ENCODE results near the gene ITGB1. TPM values are rescaled to one million over a fixed set of nuclear protein-coding genes. Genes with fewer than 3 reads are reported as not detected.
"Not testable (repeated sequence)": the region's sequence is repeated elsewhere in the genome, so short reads cannot be mapped to it uniquely, and the experiment has no call there.

ITGB1 gene
- total RNA-seq, 1 experiment from 2014 or later, result 269 TPM

GRCh38 chr10:32985341-32985764 is 27.3 kb upstream of the ITGB1 start:
- Histone ChIP-seq H3K27me3 (ENCODE audit: control insufficient read depth, insufficient read depth, low read length) (no peaks in the 10 kb centered on the region), H3K4me3 (ENCODE audit: insufficient read depth, low read depth, low read length) (no peak overlapping the region), H3K36me3 (replicated peaks; ENCODE audit: control insufficient read depth, insufficient read depth, low read length) (no peaks in the 10 kb centered on the region)
- no peak for DNase-seq

DNA sequence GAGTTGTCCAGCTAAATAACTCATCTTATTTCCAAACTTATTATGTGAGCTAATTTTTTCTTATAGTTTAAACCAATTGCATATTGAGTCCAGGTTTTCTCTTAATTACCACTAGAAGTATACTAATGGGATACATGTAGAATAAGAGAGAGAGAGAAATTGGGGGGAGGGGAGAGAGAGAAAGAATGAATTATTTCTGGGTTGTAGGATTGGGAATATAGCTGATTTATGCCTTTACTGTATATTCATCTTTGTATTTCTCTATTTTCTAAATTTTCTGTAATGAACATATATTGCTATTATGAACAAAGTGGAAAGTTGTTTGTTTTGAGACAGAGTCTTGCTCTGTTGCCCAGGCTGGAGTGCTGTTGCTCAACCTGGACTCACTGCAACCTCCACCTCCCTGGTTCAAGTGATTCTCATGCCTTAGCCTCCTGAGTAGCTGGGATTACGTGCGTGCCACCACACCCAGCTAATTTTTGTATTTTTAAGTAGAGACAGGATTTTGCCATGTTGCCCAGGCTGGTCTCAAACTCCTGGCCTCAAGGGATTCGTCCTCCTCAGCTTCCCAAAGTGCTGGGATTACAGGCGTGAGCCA is 26.1 kb upstream of the ITGB1 start:
- no peak for DNase-seq
- H3K36me3 ChIP-seq (replicated peaks; ENCODE audit: control insufficient read depth, insufficient read depth, low read length), result no peaks in the 10 kb centered on the region
- H3K27me3 ChIP-seq (ENCODE audit: control insufficient read depth, insufficient read depth, low read length), result no peaks in the 10 kb centered on the region
- H3K4me3 ChIP-seq (ENCODE audit: insufficient read depth, low read depth, low read length), result no peak overlapping the region

- DNase-seq, result no peak
- Histone ChIP-seq H3K36me3 (replicated peaks; ENCODE audit: control insufficient read depth, insufficient read depth, low read length) (no peaks in the 10 kb centered on the region), H3K27me3 (ENCODE audit: control insufficient read depth, insufficient read depth, low read length) (no peaks in the 10 kb centered on the region), H3K4me3 (ENCODE audit: insufficient read depth, low read depth, low read length) (no peak overlapping the region)
These were observed 25.2 kb upstream of the ITGB1 start for GRCh38 chr10:32982911-32983909.

DNA sequence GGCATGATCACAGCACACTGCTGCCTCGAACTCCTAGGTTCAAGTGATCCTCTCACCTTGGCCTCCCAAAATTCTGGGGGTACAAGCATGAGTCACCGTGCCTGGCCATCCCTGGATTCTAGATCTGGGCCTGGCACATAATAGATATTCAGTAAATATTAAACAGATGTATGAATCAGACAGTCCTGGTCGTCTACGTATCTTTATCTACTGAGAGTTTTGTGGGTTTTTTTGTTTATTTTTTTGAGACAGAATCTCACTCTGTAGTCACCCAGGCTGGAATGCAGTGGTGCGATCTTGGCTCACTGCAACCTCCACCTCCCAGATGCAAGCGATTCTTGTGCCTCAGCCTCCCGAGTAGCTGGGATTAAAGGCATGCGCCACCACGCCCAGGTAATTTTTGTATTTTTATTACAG is 24.3 kb upstream of the ITGB1 start:
- no peak for DNase-seq
- Histone ChIP-seq H3K36me3 (replicated peaks; ENCODE audit: control insufficient read depth, insufficient read depth, low read length) (no peaks in the 10 kb centered on the region), H3K27me3 (ENCODE audit: control insufficient read depth, insufficient read depth, low read length) (no peaks in the 10 kb centered on the region), H3K4me3 (ENCODE audit: insufficient read depth, low read depth, low read length) (no peak overlapping the region)

GRCh38 chr10:32981760-32982159 is 23.7 kb upstream of the ITGB1 start:
- no peak for DNase-seq
- Histone ChIP-seq H3K4me3 (ENCODE audit: insufficient read depth, low read depth, low read length) (no peak overlapping the region), H3K27me3 (ENCODE audit: control insufficient read depth, insufficient read depth, low read length) (no peaks in the 10 kb centered on the region), H3K36me3 (replicated peaks; ENCODE audit: control insufficient read depth, insufficient read depth, low read length) (no peaks in the 10 kb centered on the region)

GRCh38 chr10:32980558-32981468 is 22.8 kb upstream of the ITGB1 start:
- no peaks in the 10 kb centered on the region for H3K36me3 ChIP-seq (replicated peaks; ENCODE audit: control insufficient read depth, insufficient read depth, low read length)
- H3K4me3 ChIP-seq (ENCODE audit: insufficient read depth, low read depth, low read length), result peak overlapping the region; percentile 47
- DNase-seq, result peak; percentile 59
- no peaks in the 10 kb centered on the region for H3K27me3 ChIP-seq (ENCODE audit: control insufficient read depth, insufficient read depth, low read length)

DNA sequence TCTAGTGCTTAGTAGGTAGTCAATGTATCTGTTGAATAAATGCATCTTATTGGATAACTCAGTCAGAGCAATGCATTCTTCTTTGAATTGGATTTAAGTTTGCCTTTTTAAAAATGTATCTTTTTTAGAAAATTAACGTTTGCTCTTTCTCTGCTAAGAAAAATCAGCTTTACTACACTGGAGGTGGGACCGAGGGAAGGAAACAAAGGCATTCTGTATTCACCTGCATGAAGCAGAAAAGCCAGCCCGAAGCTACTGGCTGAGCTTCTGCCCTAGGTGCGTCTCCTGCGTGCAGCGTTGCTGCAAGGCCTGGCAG is 22.2 kb upstream of the ITGB1 start:
- no peaks in the 10 kb centered on the region for H3K27me3 ChIP-seq (ENCODE audit: control insufficient read depth, insufficient read depth, low read length)
- no peaks in the 10 kb centered on the region for H3K36me3 ChIP-seq (replicated peaks; ENCODE audit: control insufficient read depth, insufficient read depth, low read length)
- no peak for DNase-seq
- peak overlapping the region; percentile 47 for H3K4me3 ChIP-seq (ENCODE audit: insufficient read depth, low read depth, low read length)

DNA sequence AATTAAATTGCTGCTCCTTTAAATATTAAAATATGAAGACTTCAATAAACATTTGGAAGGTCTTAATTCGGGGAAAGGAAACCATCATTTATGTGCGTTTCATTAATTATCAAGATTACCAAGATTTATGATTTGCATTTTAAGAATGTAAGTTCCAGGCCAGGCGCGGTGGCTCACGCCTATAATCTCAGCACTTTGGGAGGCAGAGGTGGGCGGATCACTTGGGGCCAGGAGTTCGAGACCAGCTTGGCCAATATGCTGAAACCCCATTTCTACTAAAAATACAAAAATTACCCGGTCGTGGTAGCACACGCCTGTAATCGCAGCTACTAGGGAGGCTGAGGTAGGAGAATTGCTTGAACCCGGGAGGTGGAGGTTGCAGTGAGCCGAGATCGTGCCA is 21.7 kb upstream of the ITGB1 start:
- H3K4me3 ChIP-seq (ENCODE audit: insufficient read depth, low read depth, low read length); H3K36me3 ChIP-seq (replicated peaks; ENCODE audit: control insufficient read depth, insufficient read depth, low read length); H3K27me3 ChIP-seq (ENCODE audit: control insufficient read depth, insufficient read depth, low read length); DNase-seq: not testable (repeated sequence)

GRCh38 chr10:32979041-32979440 is 21.0 kb upstream of the ITGB1 start:
- H3K36me3 ChIP-seq (replicated peaks; ENCODE audit: control insufficient read depth, insufficient read depth, low read length), result no peaks in the 10 kb centered on the region
- DNase-seq, result no peak

DNA sequence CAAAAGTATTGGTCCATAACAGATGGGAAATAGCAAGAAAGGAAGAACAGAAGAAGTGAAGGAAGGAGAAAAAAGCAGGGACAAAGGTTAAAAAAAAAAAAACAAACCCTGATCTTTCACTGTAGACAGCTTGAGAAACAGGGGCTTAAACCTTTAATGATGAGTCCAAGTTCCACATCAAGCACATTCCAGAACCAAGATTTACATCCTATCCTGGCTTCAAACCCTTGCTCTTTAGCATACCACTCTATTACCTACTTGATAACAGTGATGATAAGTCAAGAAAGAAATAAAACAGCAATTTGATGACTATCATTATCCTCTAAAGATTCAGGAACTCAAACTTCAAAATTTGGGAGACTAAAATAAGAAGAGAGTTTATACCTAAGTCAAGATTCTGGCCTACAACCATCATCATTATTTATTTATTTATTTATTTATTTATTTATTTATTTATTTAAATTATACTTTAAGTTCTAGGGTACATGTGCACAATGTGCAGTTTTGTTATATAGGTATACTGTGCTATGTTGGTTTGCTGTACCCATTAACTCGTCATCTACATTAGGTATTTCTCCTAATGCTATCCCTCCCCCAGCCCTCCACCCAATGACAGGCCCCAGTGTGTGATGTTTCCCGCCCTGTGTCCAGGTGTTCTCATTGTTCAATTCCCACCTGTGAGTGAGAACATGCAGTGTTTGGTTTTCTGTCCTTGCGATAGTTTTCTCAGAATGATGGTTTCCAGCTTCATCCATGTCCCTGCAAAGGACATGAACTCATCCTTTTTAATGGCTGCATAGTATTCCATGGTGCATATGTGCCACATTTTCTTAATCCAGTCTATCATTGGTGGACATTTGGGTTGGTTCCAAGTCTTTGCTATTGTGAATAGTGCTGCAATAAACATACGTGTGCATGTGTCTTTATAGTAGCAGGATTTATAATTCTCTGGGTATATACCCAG is 20.1 kb upstream of the ITGB1 start:
- H3K36me3 ChIP-seq (replicated peaks; ENCODE audit: control insufficient read depth, insufficient read depth, low read length); H3K4me3 ChIP-seq (ENCODE audit: insufficient read depth, low read depth, low read length); DNase-seq; H3K27me3 ChIP-seq (ENCODE audit: control insufficient read depth, insufficient read depth, low read length): not testable (repeated sequence)

More at GRCh38 chr10:32979041-32979440, 21.0 kb upstream of the ITGB1 start:
- Histone ChIP-seq H3K27me3 (ENCODE audit: control insufficient read depth, insufficient read depth, low read length) (no peaks in the 10 kb centered on the region), H3K4me3 (ENCODE audit: insufficient read depth, low read depth, low read length) (no peak overlapping the region)

DNA sequence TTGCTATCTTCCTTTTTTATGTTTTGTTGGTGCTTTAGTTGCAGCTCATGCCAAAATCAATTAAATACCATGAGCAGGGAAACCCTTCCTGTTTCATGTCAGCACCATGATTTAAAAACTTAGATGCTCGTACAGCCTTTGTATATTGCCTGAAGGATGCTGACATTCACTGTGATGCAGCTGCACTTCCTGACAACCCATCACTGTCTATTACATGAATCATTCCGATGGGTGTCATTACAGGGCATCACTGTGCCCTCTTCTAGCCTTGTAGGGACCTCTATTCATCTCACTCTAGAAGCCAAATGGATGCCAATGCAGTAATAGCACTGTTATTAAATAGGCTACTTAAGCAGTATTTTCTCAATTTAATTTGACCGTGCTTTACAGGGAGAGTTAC is 18.3 kb upstream of the ITGB1 start:
- no peaks in the 10 kb centered on the region for H3K27me3 ChIP-seq (ENCODE audit: control insufficient read depth, insufficient read depth, low read length)

GRCh38 chr10:32972929-32973328 is 14.9 kb upstream of the ITGB1 start:
- DNase-seq, result no peak
- H3K4me3 ChIP-seq (ENCODE audit: insufficient read depth, low read depth, low read length), result no peak overlapping the region
- H3K27me3 ChIP-seq (ENCODE audit: control insufficient read depth, insufficient read depth, low read length), result no peaks in the 10 kb centered on the region
- H3K36me3 ChIP-seq (replicated peaks; ENCODE audit: control insufficient read depth, insufficient read depth, low read length), result no peaks in the 10 kb centered on the region

More for the DNA sequence above, 18.3 kb upstream of the ITGB1 start:
- Histone ChIP-seq H3K4me3 (ENCODE audit: insufficient read depth, low read depth, low read length) (no peak overlapping the region), H3K36me3 (replicated peaks; ENCODE audit: control insufficient read depth, insufficient read depth, low read length) (no peaks in the 10 kb centered on the region)
- no peak for DNase-seq

DNA sequence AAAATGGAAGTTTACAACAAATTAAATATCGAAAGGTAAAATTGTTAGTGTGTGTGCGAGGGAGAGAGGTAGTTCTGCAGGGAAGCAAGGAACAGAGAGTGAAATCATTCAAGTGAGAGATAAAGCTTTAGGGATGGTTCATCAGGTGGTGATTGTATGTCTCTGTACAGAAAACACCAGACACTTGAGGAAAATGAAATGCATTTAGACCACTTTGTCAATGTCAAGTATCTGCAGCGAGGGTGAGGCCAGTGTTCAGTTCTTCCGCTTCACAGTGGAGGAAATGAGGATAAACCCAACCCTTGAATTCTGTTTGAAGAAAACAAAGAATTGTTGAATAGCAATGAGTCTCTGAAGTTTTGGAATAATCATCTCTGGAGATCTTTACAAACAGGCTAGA is 14.4 kb upstream of the ITGB1 start:
- Histone ChIP-seq H3K27me3 (ENCODE audit: control insufficient read depth, insufficient read depth, low read length) (no peaks in the 10 kb centered on the region), H3K4me3 (ENCODE audit: insufficient read depth, low read depth, low read length) (no peak overlapping the region), H3K36me3 (replicated peaks; ENCODE audit: control insufficient read depth, insufficient read depth, low read length) (no peaks in the 10 kb centered on the region)
- DNase-seq, result no peak
